Ramos (cell line): Measurements from ENCODE around the gene KCNG2.
"Not testable (repeated sequence)": the region's sequence is repeated elsewhere in the genome, so short reads cannot be mapped to it uniquely, and the experiment has no call there.

Experiments
- in situ Hi-C: fragments of 300-500 bp; cut with MboI; formaldehyde crosslinking; loops from one replicate; pipeline ENCODE4 v1.14.3; 2022; ENCODE audit warnings: low sequenced_read_pairs; ENCODE audit not compliant: unreplicated experiment

KCNG2 gene

GRCh38 chr18:79797518-79798345 is at the start of gene KCNG2:
KCNG2 (plus strand) TSS chr18:79797938; CDS start chr18:79863668, 65,730 bp downstream.
- in situ Hi-C loops, result no loop called here

- in situ Hi-C loops, result no loop called here
Observed at GRCh38 chr18:79748321-79749180, 49.2 kb upstream of the KCNG2 start.

GRCh38 chr18:79749251-79750191 is 48.2 kb upstream of the KCNG2 start:
- in situ Hi-C loops, result no loop called here

- in situ Hi-C loops, result no loop called here
Observed at GRCh38 chr18:79750980-79751571, 46.7 kb upstream of the KCNG2 start.

DNA sequence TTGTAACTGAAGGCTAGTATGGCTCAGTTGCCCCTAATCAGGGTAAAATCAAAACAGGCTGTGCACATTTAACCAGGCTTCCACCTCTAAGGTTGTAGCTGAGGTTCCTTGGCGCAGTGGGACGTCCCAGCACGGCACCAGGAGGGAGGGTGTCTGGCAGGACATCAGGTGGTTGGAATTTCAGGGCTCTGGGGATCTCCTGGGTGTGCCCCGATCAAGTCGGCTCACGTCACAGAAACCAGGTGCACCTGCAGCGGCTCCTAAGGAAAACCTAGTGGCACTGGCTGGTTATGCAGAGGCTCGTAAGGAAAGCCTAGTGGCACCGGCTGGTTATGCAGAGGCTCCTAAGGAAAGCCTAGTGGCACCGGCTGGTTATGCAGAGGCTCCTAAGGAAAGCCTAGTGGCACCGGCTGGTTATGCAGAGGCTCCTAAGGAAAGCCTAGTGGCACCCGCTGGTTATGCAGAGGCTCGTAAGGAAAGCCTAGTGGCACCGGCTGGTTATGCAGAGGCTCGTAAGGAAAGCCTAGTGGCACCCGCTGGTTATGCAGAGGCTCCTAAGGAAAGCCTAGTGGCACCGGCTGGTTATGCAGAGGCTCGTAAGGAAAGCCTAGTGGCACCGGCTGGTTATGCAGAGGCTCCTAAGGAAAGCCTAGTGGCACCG is 45.7 kb upstream of the KCNG2 start:
- in situ Hi-C loops, result not testable (repeated sequence)

GRCh38 chr18:79752946-79753345 is 44.8 kb upstream of the KCNG2 start:
- in situ Hi-C loops, result not testable (repeated sequence)

- in situ Hi-C loops, result no loop called here
Observed at GRCh38 chr18:79753391-79753851, 44.3 kb upstream of the KCNG2 start.

DNA sequence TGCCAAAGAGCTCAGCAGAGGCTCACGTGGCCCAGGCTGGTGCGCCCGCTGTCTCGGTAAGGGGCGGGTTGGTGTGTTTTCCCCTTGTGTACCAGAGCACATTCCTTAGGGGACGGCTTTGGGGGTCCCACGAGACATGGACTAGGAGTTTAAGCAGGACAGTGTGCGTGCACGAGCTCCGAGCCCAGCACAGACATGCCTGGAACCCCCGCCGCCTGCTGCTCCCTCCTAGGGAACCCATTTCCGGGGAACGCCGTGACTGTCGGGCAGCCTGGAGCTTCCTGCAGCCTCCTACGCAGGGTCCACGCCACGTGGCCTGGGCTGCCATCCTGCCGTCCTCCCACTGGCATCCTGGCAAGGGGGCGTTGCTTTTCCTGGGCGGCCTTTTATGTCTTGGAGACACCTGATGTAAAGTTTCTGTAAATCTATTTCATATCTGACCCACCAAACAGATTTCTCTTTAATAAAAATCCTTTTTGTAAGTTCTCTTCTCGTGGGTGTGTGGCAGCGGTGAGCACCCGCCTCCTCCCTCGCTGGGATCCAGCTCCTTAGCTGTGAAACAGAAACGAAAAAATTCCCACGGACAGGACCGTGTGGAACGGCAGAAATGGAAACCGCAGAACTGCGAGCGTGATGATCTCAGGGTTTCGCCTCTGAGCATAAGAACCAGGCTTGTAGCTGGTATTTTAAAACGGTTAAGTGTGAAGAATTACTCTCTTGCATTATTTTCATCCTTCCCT is 43.5 kb upstream of the KCNG2 start:
- in situ Hi-C loops, result no loop called here

GRCh38 chr18:79754831-79755351 is 42.8 kb upstream of the KCNG2 start:
- in situ Hi-C loops, result no loop called here

DNA sequence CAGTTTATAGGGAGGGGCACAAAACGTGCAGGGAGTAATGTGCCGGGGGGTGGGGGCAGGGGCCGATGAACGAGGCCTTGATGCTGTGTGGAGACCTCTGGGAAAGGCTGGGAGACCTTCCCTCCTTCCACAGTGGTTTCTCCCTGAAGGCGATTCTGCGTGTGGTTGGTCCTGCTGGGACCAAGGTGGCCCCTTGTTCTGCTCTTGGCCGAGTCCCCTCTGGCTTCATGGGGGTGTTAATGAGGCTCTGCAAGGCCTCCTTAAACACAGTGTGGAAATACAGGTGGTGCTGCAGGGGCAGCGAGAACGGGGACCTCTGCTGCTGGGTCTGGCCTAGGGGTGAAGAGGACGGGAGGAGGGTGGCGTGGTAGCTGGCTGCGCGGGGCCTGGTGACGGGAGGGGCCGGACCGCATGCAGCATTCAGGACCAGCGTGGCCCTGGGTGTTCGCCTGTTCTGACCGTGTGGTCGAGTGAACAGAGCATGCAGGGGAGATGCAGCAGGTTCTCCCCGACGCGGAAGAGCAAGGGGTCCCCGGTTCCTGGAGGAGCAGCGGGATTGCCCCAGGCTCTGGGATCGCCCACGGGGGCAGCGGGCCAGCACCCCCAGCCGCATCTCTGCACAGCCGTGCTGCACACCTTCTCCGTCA is 42.1 kb upstream of the KCNG2 start:
- in situ Hi-C loops, result no loop called here

- in situ Hi-C loops, result no loop called here
Observed at GRCh38 chr18:79756143-79756500, 41.6 kb upstream of the KCNG2 start.

DNA sequence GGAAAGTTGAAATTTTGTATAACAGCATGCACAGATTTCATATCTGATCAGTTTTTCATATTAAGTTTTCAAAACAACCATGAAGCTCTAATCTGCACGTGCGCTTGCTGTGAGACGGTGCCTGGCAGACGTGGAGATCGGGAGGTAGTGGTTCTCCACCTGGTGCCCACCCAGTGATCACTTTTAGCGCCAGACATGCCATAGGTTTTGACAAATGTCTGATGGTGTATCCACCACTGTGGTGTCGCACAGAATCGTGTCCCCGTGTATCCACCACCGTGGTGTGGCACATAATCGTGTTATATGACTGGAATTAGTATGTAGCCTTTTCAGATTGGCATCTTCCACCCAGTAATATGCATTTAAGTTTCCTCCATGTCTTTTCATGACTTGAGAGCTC is 40.9 kb upstream of the KCNG2 start:
- in situ Hi-C loops, result no loop called here

GRCh38 chr18:79760348-79760747 is 37.4 kb upstream of the KCNG2 start:
- in situ Hi-C loops, result no loop called here

- in situ Hi-C loops, result no loop called here
Observed at GRCh38 chr18:79760881-79761280, 36.9 kb upstream of the KCNG2 start.

- in situ Hi-C loops, result no loop called here
Observed at GRCh38 chr18:79763407-79763806, 34.3 kb upstream of the KCNG2 start.

DNA sequence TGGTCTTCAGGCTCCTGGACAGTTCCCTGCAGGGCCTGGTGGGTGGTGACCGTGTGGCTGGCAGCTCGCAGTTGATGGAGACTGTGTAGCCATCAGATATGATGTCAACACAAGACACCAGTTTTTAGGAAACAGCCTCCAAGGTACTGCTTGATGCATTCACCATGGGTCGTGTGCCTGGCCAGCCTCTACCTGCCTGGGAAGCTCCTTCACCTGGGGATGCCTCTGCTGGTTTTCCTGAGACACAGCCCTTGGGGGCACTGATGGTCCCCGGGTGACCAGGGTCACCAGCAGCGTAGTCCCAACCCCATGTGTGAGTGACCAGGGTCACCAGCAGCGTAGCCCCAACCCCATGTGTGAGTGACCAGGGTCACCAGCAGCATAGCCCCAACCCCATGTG is 33.6 kb upstream of the KCNG2 start:
- in situ Hi-C loops, result no loop called here

DNA sequence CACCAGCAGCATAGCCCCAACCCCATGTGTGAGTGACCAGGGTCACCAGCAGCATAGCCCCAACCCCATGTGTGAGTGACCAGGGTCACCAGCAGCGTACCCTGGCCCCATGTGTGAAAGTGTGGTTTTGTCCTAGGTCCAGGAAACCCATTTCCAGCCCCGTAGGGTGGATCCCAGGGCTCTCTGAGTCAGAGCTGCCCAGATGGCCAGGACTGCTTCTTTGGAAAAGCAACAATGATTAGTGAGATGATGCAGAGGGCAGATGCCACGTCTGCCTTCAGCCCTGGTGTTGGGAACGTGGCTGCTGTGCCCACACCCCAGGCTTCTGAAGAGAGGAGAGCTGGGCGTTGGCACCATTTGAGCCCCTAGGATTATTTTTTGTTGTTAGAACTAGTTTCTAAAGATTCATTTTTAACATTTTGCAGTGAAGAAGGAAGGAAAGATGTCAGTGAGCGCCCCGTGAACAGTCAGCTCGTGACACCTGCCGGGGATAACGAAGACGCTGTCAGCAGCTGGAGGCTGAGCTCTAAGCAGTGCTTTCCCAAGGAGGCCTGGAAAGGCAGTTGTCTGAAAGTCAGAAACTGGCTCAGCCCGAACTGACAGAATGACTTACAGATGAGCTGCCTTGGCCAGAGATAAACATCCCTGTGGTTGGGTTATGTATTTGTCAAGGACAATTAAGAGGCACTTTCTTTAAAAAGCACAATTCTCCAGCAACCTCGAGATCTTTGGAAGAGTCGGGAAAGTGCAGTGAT is 32.1 kb upstream of the KCNG2 start:
- in situ Hi-C loops, result no loop called here
